H1 (cell line): ENCODE data around the gene MCF2L. TPM values are rescaled to one million over a fixed set of nuclear protein-coding genes. Genes with fewer than 3 reads are reported as not detected.

ENCODE experiments used
- USF2 ChIP-seq: IDR thresholded peaks from 2 replicates; pipeline ENCODE4 v1.6.1; 2011; ENCODE audit warnings: low read length, improper control_type of control experiment
- polyA plus RNA-seq, 7 experiments: library from polyadenylated mRNA; depleted of rRNA in 3 of 7; stranded (reverse) in 5 of 7; unstranded in 2 of 7; fragments of >200 nt in 5 of 7; fragments of 200-250 nt in 2 of 7; gene quantifications; 1 replicate in 5 of 7; 2 replicates in 1 of 7; 4 replicates in 1 of 7; pipeline versions ENCODE4 v1.2.1 to v1.2.3, GENCODE V29; 2011 to 2013; ENCODE audit warnings: missing spikeins in 2 of 7, mixed read lengths in 2 of 7
- total RNA-seq: library from RNA; stranded (reverse); fragmentation: NEBNext Ultra II Directional; extraction: Animal tissue kit (Norgen Biotek cat#: 25700); gene quantifications from 2 replicates; pipeline ENCODE4 v1.2.1, GENCODE V29; 2021

MCF2L gene
- total and polyA plus RNA-seq, 2 of the 8 experiments (the other 6 are each of a cell fraction or from before 2014, with no cell fraction given) = 10.1 to 24.4 TPM

DNA sequence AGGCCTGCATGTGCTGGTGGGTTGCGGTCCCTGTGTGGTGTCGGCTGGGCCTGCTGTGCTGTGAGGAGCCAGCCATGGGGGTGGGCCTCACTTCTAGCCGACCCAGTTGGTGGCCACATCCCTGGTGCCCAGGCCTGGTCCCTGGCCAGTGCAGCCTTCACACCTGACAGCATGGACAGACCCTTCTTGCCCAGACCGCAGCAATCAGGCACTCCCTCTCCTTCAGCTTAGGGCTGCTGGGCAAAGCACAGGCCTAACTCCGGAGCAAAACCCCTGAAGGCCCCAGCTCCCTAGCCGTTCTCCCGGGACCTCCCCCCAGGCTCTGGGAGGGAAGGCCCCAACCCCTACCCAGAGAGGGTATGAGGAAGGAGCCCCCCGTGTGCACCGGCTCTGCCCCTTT lies 6.6 kb upstream of the MCF2L start (continued):
- TF ChIP-seq USF2 = no peak
